Activated CD4-positive, alpha-beta T cell treated with anti-CD3 and anti-CD28 coated beads, Interleukin-2, amount 50 U/mL, for 48 hours (primary cell): ENCODE results near the gene LCP1.

Experiments used
- DNase-seq, 2 experiments: peaks; one replicate each; pipeline ENCODE4 v3.0.0-alpha.2; 2020

The LCP1 gene

GRCh38 chr13:46154136-46154801, 27.7 kb downstream of the LCP1 start:
- no peak for DNase-seq

GRCh38 chr13:46152627-46153328, 29.2 kb downstream of the LCP1 start:
- no peak for DNase-seq

GRCh38 chr13:46150134-46150693, 31.8 kb downstream of the LCP1 start:
- no peak for DNase-seq

- peak; percentile 45 to 56 for DNase-seq
These were observed 32.5 kb downstream of the LCP1 start for GRCh38 chr13:46149272-46150133.

GRCh38 chr13:46146898-46147297, 35.1 kb downstream of the LCP1 start:
- no peak for DNase-seq

GRCh38 chr13:46145950-46146349, 36.0 kb downstream of the LCP1 start:
- no peak for DNase-seq

- no peak for DNase-seq
These were observed 36.8 kb downstream of the LCP1 start for GRCh38 chr13:46145135-46145534.

GRCh38 chr13:46143184-46143701, 38.7 kb downstream of the LCP1 start:
- no peak for DNase-seq

DNA sequence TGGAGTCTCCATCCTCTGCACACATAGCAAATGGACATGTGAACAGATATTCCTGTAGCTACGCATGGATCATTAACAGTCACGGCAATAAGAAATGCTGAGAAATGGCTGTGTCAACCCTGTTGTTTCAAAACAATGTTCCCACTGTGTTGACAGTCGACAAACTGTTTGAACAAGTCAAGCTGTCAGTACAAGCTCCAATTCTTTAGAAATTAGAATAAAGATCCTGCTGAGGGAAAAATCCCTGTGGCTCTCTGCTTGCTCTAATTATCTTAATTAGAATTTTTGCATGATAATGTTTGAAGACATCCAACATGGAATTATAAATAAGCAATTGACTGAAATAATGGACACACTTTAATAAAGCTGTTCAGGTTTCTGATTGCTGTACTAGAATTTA, 39.2 kb downstream of the LCP1 start:
- DNase-seq = no peak

DNA sequence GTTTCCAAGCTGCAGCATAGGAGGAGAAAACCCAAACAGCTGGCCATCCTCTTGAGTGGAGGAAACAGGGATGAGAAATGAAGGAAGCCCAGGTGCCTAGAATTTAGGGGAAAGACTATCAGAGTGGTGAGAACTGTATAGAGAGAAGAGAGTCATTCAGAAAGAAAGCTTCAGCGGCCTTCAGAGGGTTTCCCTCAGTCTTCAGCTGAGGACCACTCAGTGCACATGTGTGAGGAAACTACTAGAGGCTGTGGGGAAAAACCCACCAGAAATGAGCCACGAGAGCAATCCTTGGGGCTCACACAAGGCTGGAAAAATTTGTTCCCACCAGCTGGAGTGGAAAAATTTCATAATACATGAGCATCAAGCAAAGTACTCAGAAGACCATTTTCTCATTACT, 41.9 kb downstream of the LCP1 start:
- no peak for DNase-seq

DNA sequence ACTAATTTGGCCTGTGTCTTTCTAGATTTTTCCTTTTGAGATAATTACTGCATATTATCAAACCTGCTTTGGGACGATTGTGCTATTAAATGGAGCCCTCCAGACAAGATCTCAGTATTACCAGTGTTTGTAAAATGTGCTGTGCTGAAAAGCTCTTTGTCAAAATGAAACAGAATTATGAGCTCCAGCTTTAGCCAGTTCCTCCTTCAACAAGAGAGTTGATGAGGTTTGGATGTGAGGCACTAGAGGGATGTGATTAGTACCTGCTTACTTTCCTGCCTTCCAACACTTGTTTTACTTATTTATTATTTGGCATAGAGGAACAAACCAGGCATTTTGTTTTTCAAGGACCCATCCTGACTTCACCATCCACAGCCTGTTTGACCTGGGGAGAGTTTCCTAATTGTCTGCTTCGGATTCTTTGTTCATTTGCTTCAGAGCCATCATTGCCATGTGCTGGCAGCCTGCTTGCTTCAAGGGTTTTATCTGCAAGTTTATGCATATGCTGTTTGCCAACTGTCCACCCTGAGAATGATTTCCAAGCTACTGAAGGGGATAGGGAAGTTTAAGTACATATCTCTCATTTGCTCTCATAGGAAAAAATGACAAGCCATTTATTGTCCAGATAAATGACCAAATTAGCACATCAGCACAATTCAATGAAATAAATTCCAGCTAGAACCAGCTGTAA, 44.2 kb downstream of the LCP1 start:
- no peak for DNase-seq

GRCh38 chr13:46136688-46137087, 45.3 kb downstream of the LCP1 start:
- no peak for DNase-seq

DNA sequence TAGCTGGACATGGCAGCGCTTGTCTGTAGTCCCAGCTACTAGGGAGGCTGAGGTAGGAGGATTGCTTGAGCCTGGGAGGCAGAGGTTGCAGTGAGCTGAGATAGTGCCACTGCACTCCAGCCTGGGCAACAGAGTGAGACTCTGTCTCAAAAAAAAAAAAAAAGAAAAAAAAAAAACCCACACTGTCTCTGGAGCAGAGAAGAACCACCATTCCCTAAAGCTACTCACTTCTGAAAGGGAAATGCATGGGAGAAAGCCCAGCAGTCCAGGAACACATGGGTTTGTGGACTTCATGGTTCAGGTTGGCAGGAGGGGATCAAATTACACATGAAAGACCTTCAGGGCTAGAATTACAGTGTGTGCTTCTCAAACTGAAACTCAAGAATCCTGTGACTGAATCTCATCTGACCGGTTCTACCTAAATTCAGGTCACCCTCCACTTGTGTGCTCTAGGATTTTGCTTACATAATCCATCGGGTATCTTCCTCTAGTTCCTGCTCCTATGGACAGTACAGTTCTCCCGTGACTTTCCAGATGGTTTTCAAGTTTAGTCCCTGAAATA, 46.9 kb downstream of the LCP1 start:
- DNase-seq = no peak

DNA sequence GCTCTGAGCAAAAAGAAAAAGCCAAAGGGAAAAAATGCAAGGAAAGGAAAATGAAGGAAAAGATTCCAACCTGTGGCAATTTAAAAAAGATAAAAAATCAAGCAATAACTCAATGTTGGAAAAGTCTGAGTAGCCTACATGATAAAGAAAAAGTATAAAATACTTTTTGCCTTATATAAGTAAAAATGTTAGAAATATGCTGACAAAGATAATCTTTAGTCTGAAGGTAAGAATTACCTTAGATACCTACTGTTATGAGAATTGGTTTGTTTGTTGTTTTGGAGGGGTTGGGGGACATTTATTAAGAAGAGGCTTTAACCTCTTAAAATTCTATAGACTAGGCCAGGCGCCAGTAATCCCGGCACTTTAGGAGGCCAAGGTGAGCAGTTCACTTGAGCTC, 47.5 kb downstream of the LCP1 start:
- DNase-seq = no peak

GRCh38 chr13:46132109-46132508, 49.9 kb downstream of the LCP1 start:
- DNase-seq = no peak

GRCh38 chr13:46131705-46132104, 50.3 kb downstream of the LCP1 start:
- DNase-seq = no peak

- DNase-seq = no peak
These were observed 51.9 kb downstream of the LCP1 start for GRCh38 chr13:46129955-46130618.

- no peak for DNase-seq
These were observed 52.9 kb downstream of the LCP1 start for GRCh38 chr13:46129124-46129523.

DNA sequence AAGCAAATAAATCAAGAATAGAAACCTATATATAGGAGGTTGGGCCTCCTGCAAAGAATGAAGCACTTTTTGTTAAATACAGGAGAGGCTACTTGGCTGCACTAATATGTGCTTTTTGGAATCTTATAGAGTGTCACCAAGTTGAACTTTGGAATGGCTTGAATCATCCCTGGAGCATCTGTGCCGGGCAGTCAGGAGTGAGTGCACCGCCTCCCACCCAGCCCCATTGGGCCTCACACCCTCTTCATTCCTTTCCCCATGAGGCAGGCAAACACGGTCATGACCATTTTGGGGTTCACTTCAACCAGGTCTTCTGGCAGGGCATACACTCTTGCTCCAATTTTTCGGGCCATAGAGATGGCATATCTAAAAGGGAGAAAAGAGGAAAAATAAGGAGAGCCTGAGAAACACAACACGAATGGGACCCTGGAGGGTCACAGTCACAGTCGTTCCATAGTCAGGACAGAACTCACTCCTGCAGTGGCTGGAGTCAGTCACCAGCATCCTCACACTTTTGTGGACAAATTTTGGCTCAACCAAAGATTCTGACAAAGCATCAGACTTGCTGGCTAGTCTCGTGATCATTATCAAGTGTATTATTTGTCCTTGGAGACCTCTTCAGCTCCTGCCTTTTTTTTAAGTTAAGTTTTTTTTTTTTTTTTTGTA, 54.5 kb downstream of the LCP1 start:
- no peak for DNase-seq

DNA sequence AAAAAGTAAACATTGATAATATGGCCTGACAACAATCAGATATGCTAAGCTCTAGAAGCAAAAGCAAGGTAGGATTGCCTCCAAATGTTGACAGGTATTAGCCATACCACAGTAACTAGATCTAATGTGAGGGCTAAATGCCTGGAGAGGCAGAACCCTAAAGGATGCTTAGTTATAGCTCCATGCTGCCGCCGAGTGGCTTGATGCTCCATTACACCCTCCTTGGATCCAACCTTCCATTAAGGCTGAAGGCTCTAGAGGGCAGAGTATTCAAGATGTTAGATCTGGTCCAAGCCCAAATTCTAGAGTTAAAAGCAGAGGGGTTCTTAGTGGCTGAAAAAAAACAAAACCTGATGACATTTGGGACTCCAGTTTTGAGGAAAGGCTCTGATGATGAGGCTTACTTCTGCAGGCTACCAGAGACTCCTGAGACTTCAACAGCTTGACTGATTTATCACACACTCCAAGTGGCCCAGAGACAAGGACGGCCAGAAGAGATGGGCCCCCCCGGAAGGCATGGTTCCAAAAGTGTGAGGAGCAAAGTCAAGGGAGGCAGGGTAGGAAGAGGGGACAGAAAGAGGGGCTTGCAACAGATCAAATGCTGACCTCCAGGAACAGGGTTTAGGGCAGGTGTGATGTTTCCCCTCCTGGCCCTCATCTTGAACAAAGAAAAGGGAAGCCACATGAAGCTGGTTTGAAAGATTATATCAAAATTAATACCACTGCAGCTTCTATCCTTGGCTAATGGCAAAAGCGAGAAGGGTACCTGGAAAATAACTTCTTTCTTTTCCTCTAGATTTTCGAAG, 55.2 kb downstream of the LCP1 start:
- DNase-seq = peak; percentile 72 to 80
